Suprapubic skin (tissue), 4 donors: ENCODE results near the gene BGN. TPM values are rescaled to one million over a fixed set of nuclear protein-coding genes. Genes with fewer than 3 reads are reported as not detected.

Experiments used
- DNase-seq, 2 donors: peaks; one replicate each; pipeline ENCODE4 v3.0.0-alpha.2; 2019; ENCODE audit warnings: low spot score in 2 of 2
- H3K27ac ChIP-seq: fragments of 200-600 bp; sonication (generic); one replicate; pipeline ENCODE4 v1.5.1; 2019
- H3K27me3 ChIP-seq: fragments of 200-600 bp; sonication (generic); one replicate; pipeline ENCODE4 v1.5.1; 2019
- H3K36me3 ChIP-seq: fragments of 200-600 bp; sonication (generic); one replicate; pipeline ENCODE4 v1.5.1; 2019
- H3K4me1 ChIP-seq: fragments of 200-600 bp; sonication (generic); one replicate; pipeline ENCODE4 v1.5.1; 2019
- H3K4me3 ChIP-seq: fragments of 200-600 bp; sonication (generic); one replicate; pipeline ENCODE4 v1.5.1; 2019; ENCODE audit warnings: mild to moderate bottlenecking
- H3K9me3 ChIP-seq: fragments of 200-600 bp; sonication (generic); one replicate; pipeline ENCODE4 v1.5.1; 2019
- CTCF ChIP-seq, 2 donors: fragments of 200-600 bp in 1 of 2; fragments of 450-650 bp in 1 of 2; sonication (generic) in 1 of 2; IDR thresholded peaks; one replicate each; pipeline ENCODE4 v1.5.1; 2016 to 2019; ENCODE audit warnings: antibody characterized with exemption in 2 of 2, mild to moderate bottlenecking in 1 of 2, moderate library complexity in 1 of 2
- EP300 ChIP-seq: sonication (generic); formaldehyde crosslinking; IDR thresholded peaks from one replicate; pipeline ENCODE4 v1.6.1; 2017; ENCODE audit warnings: antibody characterized with exemption
- POLR2A ChIP-seq, 2 donors: fragments of 450-650 bp; IDR thresholded peaks; one replicate each; pipeline ENCODE4 v1.6.1; 2017; ENCODE audit warnings: antibody characterized with exemption in 2 of 2, mild to moderate bottlenecking in 2 of 2, moderate library complexity in 2 of 2
- POLR2AphosphoS5 ChIP-seq, 3 donors: sonication (generic); formaldehyde crosslinking; IDR thresholded peaks; one replicate each; pipeline ENCODE4 v1.6.1; 2017; ENCODE audit warnings: antibody characterized with exemption in 3 of 3
- WGBS: methylation state at CpG from one replicate; pipeline ENCODE4 v1.1.5; 2018; 5-methylcytosine and 5-hydroxymethylcytosine counted together
- total RNA-seq, 4 donors: library from RNA; depleted of rRNA; stranded (reverse); fragments of >200 nt; gene quantifications; one replicate each; pipeline ENCODE4 v1.1.0, GENCODE V29; 2016

The BGN gene
- total RNA-seq: 100 to 1,000 TPM in 1 of 4 donors, 10 to 100 TPM in 3; 24.9 to 108 (median 67.3) TPM

DNA sequence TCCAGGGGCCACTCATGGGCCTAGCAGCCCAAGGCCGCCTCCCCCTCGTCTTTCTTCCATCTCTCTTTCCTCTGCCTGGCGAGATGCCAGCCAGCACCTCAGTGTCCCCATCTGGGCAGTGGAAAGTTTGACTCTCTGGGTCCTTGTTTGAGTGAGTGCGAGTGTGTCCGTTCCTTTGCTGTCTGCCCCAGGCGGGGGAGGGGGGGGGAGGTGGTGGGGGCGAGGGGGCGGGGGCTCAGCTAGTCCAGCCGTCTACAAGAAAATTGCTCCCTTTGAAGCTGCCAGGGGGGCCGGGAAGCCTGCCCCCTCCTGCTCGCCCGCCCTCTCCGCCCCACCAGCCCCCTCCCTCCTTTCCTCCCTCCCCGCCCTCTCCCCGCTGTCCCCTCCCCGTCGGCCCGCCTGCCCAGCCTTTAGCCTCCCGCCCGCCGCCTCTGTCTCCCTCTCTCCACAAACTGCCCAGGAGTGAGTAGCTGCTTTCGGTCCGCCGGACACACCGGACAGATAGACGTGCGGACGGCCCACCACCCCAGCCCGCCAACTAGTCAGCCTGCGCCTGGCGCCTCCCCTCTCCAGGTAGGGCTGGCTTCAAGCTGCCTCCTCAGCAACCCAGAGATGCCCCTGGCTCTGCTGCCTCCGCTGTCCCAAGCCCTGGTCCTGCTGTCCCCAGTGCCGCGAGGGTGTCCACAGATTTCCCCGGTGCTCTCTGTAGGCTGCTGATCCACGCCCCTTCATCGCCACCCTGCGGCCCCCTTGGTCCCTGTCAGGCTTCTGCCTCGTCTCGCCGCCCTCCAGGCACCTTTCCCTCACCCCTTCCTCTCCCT is at the start of gene BGN:
BGN (plus strand) TSS at position 440 of the 821 bp plus-strand sequence. CDS start 9,652 bp downstream, outside the sequence.
- H3K27ac ChIP-seq: no peak within 1 kb of the TSS
- no peak for DNase-seq
- 40% methylated on average over 21 of the region's 41 CpGs for WGBS
- H3K27me3 ChIP-seq: no peaks in the 10 kb centered on the region
- H3K36me3 ChIP-seq: no peaks in the 10 kb centered on the region
- H3K4me3 ChIP-seq: peak within 1 kb of the TSS; percentile 36
- peak in 1 of 2 donors; percentile 13 for TF ChIP-seq CTCF (IDR thresholded peaks at IDR 0.05)
- TF ChIP-seq EP300: no peak
- H3K9me3 ChIP-seq: no peaks in the 10 kb centered on the region
- peaks cover 44% of the 10 kb centered on the region for H3K4me1 ChIP-seq

DNA sequence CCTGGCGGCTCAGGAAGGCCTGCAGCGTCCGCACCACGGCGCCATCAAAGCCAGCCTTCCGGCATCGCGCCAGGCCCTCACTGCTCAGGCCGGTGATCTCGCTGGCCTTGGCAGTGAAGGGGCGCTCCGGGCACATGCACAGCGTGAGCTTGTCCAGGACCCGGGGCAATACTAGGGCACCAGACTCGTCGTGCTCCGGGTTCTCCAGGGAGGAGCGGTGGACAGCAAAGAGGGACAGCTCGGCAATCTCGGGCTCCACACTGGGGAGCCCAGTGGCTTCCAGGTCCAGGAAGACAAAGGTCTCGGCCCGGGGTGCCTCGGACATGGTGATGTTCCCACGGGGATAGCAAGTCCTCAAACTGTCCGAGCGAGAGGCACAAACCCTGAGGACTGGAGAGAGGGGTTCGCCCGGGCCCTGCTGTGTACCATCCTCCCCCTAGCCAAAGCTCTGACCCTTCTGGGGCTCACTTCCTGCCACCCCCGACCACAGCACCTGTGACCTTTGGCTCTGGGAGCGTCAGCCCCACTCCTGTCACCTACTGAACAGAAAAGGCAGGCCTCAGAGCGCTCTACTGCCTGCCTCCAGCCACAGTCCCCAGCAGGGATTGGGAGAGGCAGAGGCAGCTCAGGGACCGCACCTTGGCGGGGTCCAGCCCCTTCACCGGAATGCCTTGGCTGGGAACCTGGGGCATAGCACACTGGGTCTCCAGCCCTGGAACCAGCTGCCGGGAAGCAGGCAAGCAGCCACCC is 49.5 kb upstream of the BGN start:
- Histone ChIP-seq H3K36me3 (peaks cover 9% of the 10 kb centered on the region), H3K4me3 (no peak overlapping the region), H3K4me1 (no peaks in the 10 kb centered on the region), H3K9me3 (no peaks in the 10 kb centered on the region), H3K27ac (no peak overlapping the region), H3K27me3 (no peaks in the 10 kb centered on the region)
- DNase-seq: no peak
- TF ChIP-seq EP300 (no peak), POLR2AphosphoS5 (IDR thresholded peaks at IDR 0.05) (no peak), CTCF (IDR thresholded peaks at IDR 0.05) (no peak), POLR2A (IDR thresholded peaks at IDR 0.05) (no peak)
- 81% methylated on average over 20 of the region's 35 CpGs for WGBS

DNA sequence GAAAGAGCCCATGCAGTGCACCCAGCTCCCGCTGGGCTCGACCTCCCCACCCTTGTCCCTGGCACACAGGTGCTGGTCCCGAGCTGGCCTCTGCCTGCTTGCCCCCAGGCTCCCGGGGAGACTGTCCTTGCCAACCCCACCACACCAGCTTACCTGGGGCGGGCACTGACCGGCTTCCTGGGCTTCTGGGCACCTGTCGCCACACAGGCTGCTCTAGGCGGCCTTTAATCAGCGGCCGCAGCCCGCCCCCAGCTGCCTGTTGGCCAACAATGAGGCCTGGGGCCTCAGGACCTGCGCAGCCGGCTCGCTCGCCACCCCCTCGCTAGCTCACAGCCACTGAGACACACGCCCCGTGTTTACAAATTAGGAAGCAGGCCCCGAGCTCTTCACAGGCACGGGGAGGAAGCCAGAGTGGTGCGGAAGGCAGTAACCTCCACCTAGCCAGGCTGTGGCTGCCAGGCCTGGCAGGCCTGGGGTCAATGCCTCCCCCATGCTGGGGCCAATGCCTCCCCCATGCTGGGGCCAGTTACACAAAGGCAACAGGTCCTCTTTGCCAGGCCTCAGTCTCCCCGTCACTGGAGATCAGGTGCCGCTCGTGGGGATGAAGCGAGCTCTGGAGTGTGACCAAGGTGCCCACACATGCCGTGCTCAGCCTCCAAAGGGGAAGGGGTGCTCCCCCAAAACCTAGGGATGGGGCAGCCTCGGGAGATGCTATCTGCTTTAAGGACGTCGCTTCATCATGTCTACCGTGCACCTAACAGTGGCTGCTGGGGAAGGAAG is 48.7 kb upstream of the BGN start, which contains the start of gene TREX2:
TREX2 (minus strand) TSS at position 201 of the 780 bp plus-strand sequence. CDS start 626 bp downstream, outside the sequence.
- H3K9me3 ChIP-seq: no peaks in the 10 kb centered on the region
- no peaks in the 10 kb centered on the region for H3K27me3 ChIP-seq
- peaks cover 9% of the 10 kb centered on the region for H3K36me3 ChIP-seq
- H3K4me1 ChIP-seq: no peaks in the 10 kb centered on the region
- TF ChIP-seq CTCF (IDR thresholded peaks at IDR 0.05) (no peak), EP300 (no peak), POLR2AphosphoS5 (IDR thresholded peaks at IDR 0.05) (no peak), POLR2A (IDR thresholded peaks at IDR 0.05) (no peak)
- 59% methylated on average over 20 of the region's 30 CpGs for WGBS
- H3K27ac ChIP-seq: no peak within 1 kb of the TSS
- DNase-seq: no peak
- H3K4me3 ChIP-seq: no peak within 1 kb of the TSS

DNA sequence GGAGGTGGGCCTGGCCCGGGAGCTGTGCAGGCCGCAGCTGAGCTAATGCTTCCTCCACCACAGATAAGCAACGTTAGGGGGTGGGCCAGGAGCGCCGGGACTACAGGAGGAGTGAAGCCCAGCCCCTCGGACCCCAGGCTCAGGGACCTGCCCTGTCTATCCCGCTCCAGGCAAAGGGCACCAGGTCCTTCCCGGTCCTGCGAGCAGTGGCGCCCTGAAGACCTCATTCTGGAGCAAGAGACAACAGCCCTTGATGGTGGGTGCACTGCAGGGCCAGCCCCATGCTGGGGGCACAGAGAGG is 48.2 kb upstream of the BGN start:
- Histone ChIP-seq H3K27ac (no peak overlapping the region), H3K27me3 (no peaks in the 10 kb centered on the region), H3K4me1 (no peaks in the 10 kb centered on the region), H3K4me3 (no peak overlapping the region), H3K36me3 (peaks cover 9% of the 10 kb centered on the region), H3K9me3 (no peaks in the 10 kb centered on the region)
- WGBS: 100% methylated on average over 1 of the region's 10 CpGs
- DNase-seq: no peak
- TF ChIP-seq POLR2AphosphoS5 (IDR thresholded peaks at IDR 0.05) (no peak), POLR2A (IDR thresholded peaks at IDR 0.05) (no peak), CTCF (IDR thresholded peaks at IDR 0.05) (no peak), EP300 (no peak)
